HCT116 (cell line): ENCODE data around the gene STOX2. TPM values are rescaled to one million over a fixed set of nuclear protein-coding genes. Genes with fewer than 3 reads are reported as not detected.

Experiments
- ATAC-seq: fragments of 200-7000 bp; cut with Tn5 transposase; 2 replicates; pipeline ENCODE4 v1.9.1; 2020; ENCODE audit warnings: mild to moderate bottlenecking, moderate library complexity
- BruUV-seq: library from RNA; stranded (reverse); fragments of 400-500 nt; replicated peaks from 2 replicates; lab custom pipeline; 2021; lab: Mats Ljungman, UMichigan
- CTCF ChIA-PET: fragments of 300-600 bp; sonication (Branson Sonifier 250); formaldehyde crosslinking; loops from one replicate; lab custom pipeline; 2021; ENCODE audit warnings: antibody characterized with exemption; lab: Charles Lee
- POLR2A ChIA-PET: fragments of 300-600, 350-600 bp; sonication (Branson Sonifier 250); formaldehyde crosslinking; loops from one replicate; lab custom pipeline; 2021; ENCODE audit warnings: antibody characterized with exemption; lab: Charles Lee
- RAD21 ChIA-PET, 2 experiments: fragments of 300-600 bp; sonication (Branson Sonifier 250); formaldehyde crosslinking; loops; one replicate each; lab custom pipeline; 2023; ENCODE audit warnings: low total read pairs in 2 of 2; ENCODE audit not compliant: uncharacterized antibody in 2 of 2, unreplicated experiment in 2 of 2, low non-redundant PET in 1 of 2; lab: Charles Lee
- DNase-seq: peaks from one replicate; pipeline ENCODE4 v3.0.0-alpha.2; 2010; ENCODE audit warnings: low read depth, low spot score
- H2AFZ ChIP-seq: fragments of 200-600 bp; shearing (Covaris generic), sonication (generic); 2 replicates; pipeline ENCODE4 v1.6.1; 2017; ENCODE audit warnings: low read depth, mixed run types, mixed read lengths, antibody characterized with exemption, low read length; ENCODE audit not compliant: poor library complexity, severe bottlenecking
- H3K27ac ChIP-seq: 2 replicates; pipeline ENCODE4 v1.5.1; 2012; ENCODE audit warnings: low read depth, low read length
- H3K27me3 ChIP-seq: fragments of 200-600 bp; sonication (generic); 2 replicates; pipeline ENCODE4 v1.6.1; 2016; ENCODE audit warnings: mixed run types, low read length, mixed read lengths; ENCODE audit not compliant: insufficient read depth
- H3K36me3 ChIP-seq, 2 experiments: fragments of 200-500 bp in 1 of 2; fragments of 200-600 bp in 1 of 2; sonication (Bioruptor generic) in 1 of 2; sonication (generic) in 1 of 2; 2 replicates each; pipeline versions ENCODE4 v1.5.1 to v1.6.1; 2014 to 2016; ENCODE audit warnings: low read length in 2 of 2, inconsistent platforms in 1 of 2, mixed read lengths in 1 of 2, mixed run types in 1 of 2; ENCODE audit not compliant: insufficient read depth in 2 of 2, control insufficient read depth in 1 of 2
- H3K4me1 ChIP-seq, 2 experiments: fragments of 200-600 bp in 1 of 2; sonication (generic) in 1 of 2; 2 replicates each; pipeline versions ENCODE4 v1.5.1 to v1.6.1; 2012 to 2017; ENCODE audit warnings: low read length in 2 of 2, inconsistent platforms in 1 of 2, mild to moderate bottlenecking in 1 of 2, mixed read lengths in 1 of 2, mixed run types in 1 of 2, moderate library complexity in 1 of 2; ENCODE audit not compliant: insufficient read depth in 2 of 2, control insufficient read depth in 1 of 2
- H3K4me2 ChIP-seq: fragments of 200-600 bp; sonication (generic); 2 replicates; pipeline ENCODE4 v1.6.1; 2017; ENCODE audit warnings: mixed run types, low read length, mixed read lengths
- H3K4me3 ChIP-seq, 2 experiments: fragments of 200-600 bp in 1 of 2; sonication (generic) in 1 of 2; replicated peaks in 1 of 2; 2 replicates each; pipeline ENCODE4 v1.5.1; 2011 to 2016; ENCODE audit warnings: low read length in 2 of 2, control low read depth in 1 of 2, low read depth in 1 of 2, mild to moderate bottlenecking in 1 of 2, mixed read lengths in 1 of 2, mixed run types in 1 of 2
- H3K79me2 ChIP-seq: fragments of 200-600 bp; sonication (generic); 2 replicates; pipeline ENCODE4 v1.6.1; 2017; ENCODE audit warnings: mild to moderate bottlenecking, mixed run types, low read length, moderate library complexity, mixed read lengths; ENCODE audit not compliant: insufficient read depth
- H3K9ac ChIP-seq: fragments of 200-600 bp; sonication (generic); 2 replicates; pipeline ENCODE4 v1.6.1; 2016; ENCODE audit warnings: low read length, mixed read lengths
- H3K9me2 ChIP-seq: fragments of 200-600 bp; sonication (generic), shearing (Covaris generic); 2 replicates; pipeline ENCODE4 v1.6.1; 2017; ENCODE audit warnings: mixed run types, mild to moderate bottlenecking, moderate library complexity; ENCODE audit not compliant: insufficient read depth
- H3K9me3 ChIP-seq, 2 experiments: fragments of 200-500 bp in 1 of 2; fragments of 200-600 bp in 1 of 2; sonication (Bioruptor generic) in 1 of 2; sonication (generic) in 1 of 2; 2 replicates each; pipeline ENCODE4 v1.6.1; 2014 to 2017; ENCODE audit warnings: low read length in 2 of 2, mixed read lengths in 2 of 2, inconsistent platforms in 1 of 2, low read depth in 1 of 2, mild to moderate bottlenecking in 1 of 2, mixed run types in 1 of 2, moderate library complexity in 1 of 2; ENCODE audit not compliant: control insufficient read depth in 1 of 2, insufficient read depth in 1 of 2
- H4K20me1 ChIP-seq: fragments of 200-600 bp; sonication (generic), shearing (Covaris generic); 2 replicates; pipeline ENCODE4 v1.6.1; 2017; ENCODE audit warnings: mixed run types, mild to moderate bottlenecking, moderate library complexity; ENCODE audit not compliant: insufficient read depth
- ATF3 ChIP-seq: IDR thresholded peaks from 2 replicates; pipeline ENCODE4 v1.6.1; 2012
- CBX3 ChIP-seq: IDR thresholded peaks from 2 replicates; pipeline ENCODE4 v1.6.1; 2012; ENCODE audit warnings: low read depth
- CEBPB ChIP-seq: IDR thresholded peaks from 2 replicates; pipeline ENCODE4 v1.6.1; 2012; ENCODE audit warnings: low read depth
- EZH2phosphoT487 ChIP-seq: fragments of 200-600 bp; IDR thresholded peaks from 2 replicates; pipeline ENCODE4 v1.6.1; 2018; ENCODE audit warnings: antibody characterized with exemption, borderline replicate concordance
- FOSL1 ChIP-seq: IDR thresholded peaks from 2 replicates; pipeline ENCODE4 v1.6.1; 2012; ENCODE audit warnings: low read depth
- MAX ChIP-seq: IDR thresholded peaks from 2 replicates; pipeline ENCODE4 v1.6.1; 2012
- POLR2A ChIP-seq: IDR thresholded peaks from 2 replicates; pipeline ENCODE4 v1.7.0; 2011; ENCODE audit warnings: borderline replicate concordance; ENCODE audit not compliant: insufficient read depth, insufficient read length; ENCODE audit errors: extremely low read depth
- POLR2AphosphoS5 ChIP-seq: IDR thresholded peaks from 2 replicates; pipeline ENCODE4 v1.6.1; 2011; ENCODE audit warnings: mild to moderate bottlenecking, low read depth, low read length, moderate library complexity
- REST ChIP-seq: IDR thresholded peaks from 2 replicates; pipeline ENCODE4 v1.6.1; 2012; ENCODE audit warnings: low read depth
- TCF7L2 ChIP-seq: IDR thresholded peaks from 2 replicates; pipeline ENCODE4 v1.7.0; 2011; ENCODE audit warnings: borderline replicate concordance, inconsistent platforms; ENCODE audit not compliant: insufficient read depth, insufficient read length; ENCODE audit errors: extremely low read depth
- YY1 ChIP-seq: IDR thresholded peaks from 2 replicates; pipeline ENCODE4 v1.6.1; 2011; ENCODE audit warnings: low read length, low read depth, moderate library complexity, mild to moderate bottlenecking; ENCODE audit not compliant: insufficient replicate concordance; ENCODE audit errors: extremely low read depth
- ZFX ChIP-seq: fragments of 450-650 bp; IDR thresholded peaks from 2 replicates; pipeline ENCODE4 v1.6.1; 2017
- ZNF274 ChIP-seq: fragments of 200-500 bp; sonication (Bioruptor generic); IDR thresholded peaks from 2 replicates; pipeline ENCODE4 v1.6.1; 2014; ENCODE audit warnings: mild to moderate bottlenecking, low read depth, low read length, inconsistent platforms
- intact Hi-C: fragments of 100-400 bp; cut with micrococcal nuclease; formaldehyde crosslinking; loops from 2 replicates; pipeline ENCODE4 v1.10.0; 2022
- total RNA-seq: library from RNA; stranded (reverse); gene quantifications from one replicate; pipeline ENCODE4 v1.2.1, GENCODE V29; 2021; ENCODE audit not compliant: unreplicated experiment

STOX2 gene
- total RNA-seq, 1 experiment from 2014 or later, result 6.3 TPM

DNA sequence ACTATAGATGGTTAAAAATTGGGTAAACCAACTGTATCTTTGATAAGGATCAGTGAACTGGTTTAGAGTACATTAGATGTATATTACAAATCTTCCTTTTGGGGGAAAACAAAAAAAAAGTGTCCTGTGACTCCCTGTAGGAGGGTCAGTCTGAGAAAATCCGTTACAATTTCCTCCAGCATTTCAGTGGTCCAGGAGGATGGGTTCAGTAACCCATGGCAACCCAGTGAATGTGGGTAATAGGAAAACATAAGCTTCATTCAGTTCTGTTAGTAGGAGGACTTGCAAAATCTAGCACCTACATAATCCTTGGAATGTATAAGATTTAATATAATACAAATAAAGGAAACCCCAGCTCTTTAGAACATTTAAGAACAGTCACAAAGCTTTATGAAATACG lies 16.2 kb downstream of the STOX2 start:
- POLR2A ChIA-PET, result no interaction called here
- no peak overlapping the region for H2AFZ ChIP-seq
- no peaks in the 10 kb centered on the region for H3K79me2 ChIP-seq
- no peak overlapping the region for H3K9ac ChIP-seq
- H3K4me1 ChIP-seq, result peaks cover 2 to 8% of the 10 kb centered on the region in 2 experiments; a peak in 3 of 4 replicates
- H3K9me3 ChIP-seq, result no peaks in the 10 kb centered on the region
- no peak overlapping the region for H3K4me3 ChIP-seq
- CTCF ChIA-PET, result no interaction called here
- H3K4me2 ChIP-seq, result no peak overlapping the region
- no peak overlapping the region for H3K27ac ChIP-seq
- no peaks in the 10 kb centered on the region for H3K36me3 ChIP-seq
- DNase-seq (no peak), ATAC-seq (no peak)
- H3K27me3 ChIP-seq, result no peaks in the 10 kb centered on the region
- TF ChIP-seq CBX3, result no peak
- no peak for TF ChIP-seq ZNF274
- no peak for TF ChIP-seq ATF3
- H4K20me1 ChIP-seq, result no peaks in the 10 kb centered on the region
- H3K9me2 ChIP-seq, result no peaks in the 10 kb centered on the region
- RAD21 ChIA-PET, result no interaction called here
- no TSS peak for BruUV-seq
- intact Hi-C loops, result no loop called here

- no peak overlapping the region for H3K27ac ChIP-seq
- no peak for TF ChIP-seq FOSL1
- no peak for TF ChIP-seq ATF3
- no peak for TF ChIP-seq CEBPB
- no peak for TF ChIP-seq YY1
- no peak for TF ChIP-seq TCF7L2
- TF ChIP-seq ZFX, result no peak
- TF ChIP-seq ZNF274, result no peak
- no peak for TF ChIP-seq EZH2phosphoT487
- TF ChIP-seq POLR2A, result no peak
- no peak for TF ChIP-seq REST
- no peak for TF ChIP-seq CBX3
- no peak for TF ChIP-seq MAX
- TF ChIP-seq POLR2AphosphoS5, result no peak
- no TSS peak for BruUV-seq
- DNase-seq (no peak), ATAC-seq (no peak)
- no peaks in the 10 kb centered on the region for H3K27me3 ChIP-seq
- H3K79me2 ChIP-seq, result no peaks in the 10 kb centered on the region
- H3K9me3 ChIP-seq, result no peaks in the 10 kb centered on the region
- H3K4me3 ChIP-seq, result no peak overlapping the region
- ChIA-PET POLR2A (no interaction called here), CTCF (no interaction called here), RAD21 (no interaction called here)
- no peaks in the 10 kb centered on the region for H3K36me3 ChIP-seq
- H4K20me1 ChIP-seq, result no peaks in the 10 kb centered on the region
- peaks cover 2 to 8% of the 10 kb centered on the region in 2 experiments; a peak in 3 of 4 replicates for H3K4me1 ChIP-seq
- no peak overlapping the region for H2AFZ ChIP-seq
- intact Hi-C loops, result no loop called here
- H3K9me2 ChIP-seq, result no peaks in the 10 kb centered on the region
- H3K9ac ChIP-seq, result no peak overlapping the region
- no peak overlapping the region for H3K4me2 ChIP-seq
Measured at GRCh38 chr4:183924362-183925044, 19.4 kb downstream of the STOX2 start.
